PC-3 (cell line): ENCODE results near the gene RNASET2. TPM values are rescaled to one million over a fixed set of nuclear protein-coding genes. Genes with fewer than 3 reads are reported as not detected.

Experiments
- ATAC-seq: fragments of 200-7000 bp; cut with Tn5 transposase; 2 replicates; pipeline ENCODE4 v1.9.1; 2020; ENCODE audit warnings: mild to moderate bottlenecking, moderate library complexity
- BruUV-seq: library from RNA; stranded (reverse); fragments of 400-500 nt; replicated peaks from 2 replicates; lab custom pipeline; 2021; lab: Mats Ljungman, UMichigan
- CTCF ChIA-PET: fragments of 300-600 bp; sonication (Branson Sonifier 250); formaldehyde crosslinking; loops from one replicate; lab custom pipeline; 2022; ENCODE audit warnings: antibody characterized with exemption; lab: Charles Lee
- POLR2A ChIA-PET: fragments of 300-600 bp; sonication (Branson Sonifier 250); formaldehyde crosslinking; loops from one replicate; lab custom pipeline; 2022; ENCODE audit warnings: antibody characterized with exemption; ENCODE audit not compliant: unreplicated experiment; lab: Charles Lee
- DNase-seq: peaks from one replicate; pipeline ENCODE4 v3.0.0-alpha.2; 2015
- H2AFZ ChIP-seq: fragments of 300-600 bp; sonication (generic); 2 replicates; pipeline ENCODE4 v1.6.0; 2016; ENCODE audit warnings: antibody characterized with exemption, low read length
- H3F3A ChIP-seq: fragments of 300-600 bp; sonication (generic); one replicate; pipeline ENCODE4 v1.6.0; 2017; ENCODE audit warnings: antibody characterized with exemption, low read length, control low read depth, mild to moderate bottlenecking; ENCODE audit not compliant: unreplicated experiment
- H3K27ac ChIP-seq: fragments of 300-600 bp; sonication (generic); 2 replicates; pipeline ENCODE4 v1.5.1; 2016; ENCODE audit warnings: mild to moderate bottlenecking, low read length
- H3K27me3 ChIP-seq: fragments of 300-600 bp; sonication (generic); 2 replicates; pipeline ENCODE4 v1.6.1; 2016; ENCODE audit warnings: low read length, mixed read lengths
- H3K36me3 ChIP-seq: fragments of 300-600 bp; sonication (generic); 2 replicates; pipeline ENCODE4 v1.6.1; 2016; ENCODE audit warnings: low read depth, mixed run types, low read length, mixed read lengths
- H3K4me1 ChIP-seq: fragments of 300-600 bp; sonication (generic); 2 replicates; pipeline ENCODE4 v1.5.1; 2016; ENCODE audit warnings: low read length; ENCODE audit not compliant: insufficient read depth
- H3K4me2 ChIP-seq: fragments of 300-600 bp; sonication (generic); 2 replicates; pipeline ENCODE4 v1.6.0; 2016; ENCODE audit warnings: low read length
- H3K4me3 ChIP-seq: fragments of 300-600 bp; sonication (generic); 2 replicates; pipeline ENCODE4 v1.5.1; 2016; ENCODE audit warnings: mild to moderate bottlenecking, low read length, mixed read lengths
- H3K79me2 ChIP-seq: fragments of 300-600 bp; sonication (generic); 2 replicates; pipeline ENCODE4 v1.6.1; 2017; ENCODE audit warnings: low read length, mixed read lengths
- H3K9ac ChIP-seq: fragments of 300-600 bp; sonication (generic); 2 replicates; pipeline ENCODE4 v1.6.0; 2016; ENCODE audit warnings: mild to moderate bottlenecking, low read length
- H3K9me2 ChIP-seq: fragments of 300-600 bp; sonication (generic); replicated peaks from 2 replicates; pipeline ENCODE4 v1.6.1; 2016; ENCODE audit warnings: mixed run types, low read length, mixed read lengths
- H3K9me3 ChIP-seq: fragments of 300-600 bp; sonication (generic); 2 replicates; pipeline ENCODE4 v1.6.1; 2016; ENCODE audit warnings: low read length, mixed read lengths
- H4K20me1 ChIP-seq: fragments of 300-600 bp; sonication (generic); 2 replicates; pipeline ENCODE4 v1.6.1; 2016; ENCODE audit warnings: low read length, mixed read lengths
- CTCF ChIP-seq: fragments of 300-600 bp; sonication (generic); conservative IDR thresholded peaks from 2 replicates; pipeline ENCODE4 v1.5.1; 2017; ENCODE audit warnings: antibody characterized with exemption, low read depth, mild to moderate bottlenecking, low read length
- EZH2 ChIP-seq: fragments of 300-600 bp; sonication (generic); IDR thresholded peaks from one replicate; pipeline ENCODE4 v1.6.1; 2017; ENCODE audit warnings: antibody characterized with exemption, mild to moderate bottlenecking, low read length; ENCODE audit not compliant: unreplicated experiment
- EZH2phosphoT487 ChIP-seq: fragments of 300-600 bp; sonication (generic); IDR thresholded peaks from 2 replicates; pipeline ENCODE4 v1.6.1; 2018; ENCODE audit warnings: mild to moderate bottlenecking, antibody characterized with exemption, low read length, borderline replicate concordance
- intact Hi-C: fragments of 100-400 bp; cut with micrococcal nuclease; formaldehyde crosslinking; loops from 2 replicates; pipeline ENCODE4 v1.9.0; 2023
- total RNA-seq: library from RNA; depleted of rRNA; stranded (reverse); fragments of >200 nt; gene quantifications from 2 replicates; pipeline ENCODE4 v1.2.3, GENCODE V29; 2014

The RNASET2 gene
- total RNA-seq, 1 experiment from 2014 or later, result 51.8 TPM

DNA sequence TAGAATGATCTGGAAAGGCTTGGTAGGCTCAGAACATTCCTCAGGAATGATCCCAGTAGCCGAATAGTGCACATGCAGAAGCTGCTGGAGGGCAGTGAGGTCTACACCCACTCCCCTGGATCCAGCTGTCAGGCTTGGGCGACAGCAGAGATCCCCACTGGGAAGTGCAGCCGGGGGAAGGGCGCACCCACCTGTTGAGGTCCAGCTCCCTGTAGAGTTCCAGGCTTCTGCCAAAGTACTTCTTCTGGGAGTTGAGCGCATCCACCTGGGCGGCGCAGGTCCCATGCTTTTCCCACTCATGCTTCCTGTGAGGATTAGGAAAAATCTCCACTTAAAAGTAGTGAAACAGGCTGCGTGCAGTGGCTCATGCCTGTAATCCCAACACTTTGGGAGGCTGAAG, 17.6 kb downstream of the RNASET2 start:
- Histone ChIP-seq H3K27me3 (no peaks in the 10 kb centered on the region), H3K4me2 (no peak overlapping the region), H3K4me1 (peaks cover 31% of the 10 kb centered on the region), H3K79me2 (no peaks in the 10 kb centered on the region), H2AFZ (no peak overlapping the region), H3K36me3 (no peaks in the 10 kb centered on the region; the same call in 1 of the 2 replicates), H3F3A (no peaks in the 10 kb centered on the region), H3K9ac (no peak overlapping the region), H3K9me3 (no peaks in the 10 kb centered on the region), H3K9me2 (no peaks in the 10 kb centered on the region), H4K20me1 (no peaks in the 10 kb centered on the region), H3K4me3 (no peak overlapping the region), H3K27ac (no peak overlapping the region)
- ATAC-seq, result no peak
- no peak for TF ChIP-seq EZH2phosphoT487
- no peak for TF ChIP-seq EZH2
- no peak for TF ChIP-seq CTCF
- CTCF ChIA-PET, result no interaction called here
- no TSS peak for BruUV-seq
- intact Hi-C loops, result no loop called here
- DNase-seq, result no peak
- POLR2A ChIA-PET, result no interaction called here

DNA sequence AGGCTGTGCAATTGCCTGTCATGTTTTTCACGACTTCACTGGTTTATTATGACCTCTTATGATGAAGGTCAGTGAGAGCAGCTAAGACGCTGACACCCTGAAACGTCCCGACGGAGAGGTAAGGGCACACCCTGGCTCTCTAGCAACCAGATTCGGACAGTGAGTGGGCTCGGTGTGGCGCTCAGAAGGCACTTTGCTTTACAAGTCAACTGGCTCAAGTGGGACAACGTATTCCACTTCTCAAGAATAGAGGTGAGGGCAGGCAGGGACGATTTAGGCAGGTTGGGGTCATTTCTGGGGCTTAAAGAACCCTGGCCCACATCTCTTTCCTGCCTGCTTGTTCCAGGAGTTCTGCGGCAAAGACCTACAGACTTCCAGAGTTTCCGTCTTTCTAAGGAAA, 18.2 kb downstream of the RNASET2 start:
- BruUV-seq, result no TSS peak
- H3K9me3 ChIP-seq, result no peaks in the 10 kb centered on the region
- TF ChIP-seq EZH2, result no peak
- no peak for TF ChIP-seq CTCF
- TF ChIP-seq EZH2phosphoT487, result no peak
- DNase-seq (no peak), ATAC-seq (no peak)
- no peak overlapping the region for H3K9ac ChIP-seq
- no peak overlapping the region for H3K4me3 ChIP-seq
- intact Hi-C loops, result no loop called here
- H3K4me2 ChIP-seq, result no peak overlapping the region
- POLR2A ChIA-PET, result interaction anchor here (0.7 kb wide), 1 partner anchor 312 kb away, joined by 8 read pairs; no protein-coding TSS in a partner anchor
- H3K79me2 ChIP-seq, result no peaks in the 10 kb centered on the region
- H3K27me3 ChIP-seq, result no peaks in the 10 kb centered on the region
- H3K27ac ChIP-seq, result no peak overlapping the region
- no peaks in the 10 kb centered on the region for H4K20me1 ChIP-seq
- H3K4me1 ChIP-seq, result peaks cover 32% of the 10 kb centered on the region
- no peaks in the 10 kb centered on the region for H3K9me2 ChIP-seq
- H3F3A ChIP-seq, result no peaks in the 10 kb centered on the region
- H3K36me3 ChIP-seq, result no peaks in the 10 kb centered on the region; the same call in 1 of the 2 replicates
- CTCF ChIA-PET, result no interaction called here
- H2AFZ ChIP-seq, result no peak overlapping the region

- POLR2A ChIA-PET, result interaction anchor here (0.7 kb wide), 1 partner anchor 312 kb away, joined by 8 read pairs; no protein-coding TSS in a partner anchor
- Histone ChIP-seq H3K4me1 (peaks cover 36% of the 10 kb centered on the region), H3K9me2 (no peaks in the 10 kb centered on the region), H3K4me2 (no peak overlapping the region), H3K27me3 (no peaks in the 10 kb centered on the region), H3K9me3 (no peaks in the 10 kb centered on the region), H2AFZ (no peak overlapping the region), H3K36me3 (no peaks in the 10 kb centered on the region; the same call in 1 of the 2 replicates), H3K27ac (no peak overlapping the region), H4K20me1 (no peaks in the 10 kb centered on the region), H3K79me2 (no peaks in the 10 kb centered on the region), H3F3A (no peaks in the 10 kb centered on the region), H3K9ac (no peak overlapping the region), H3K4me3 (no peak overlapping the region)
- BruUV-seq, result no TSS peak
- intact Hi-C loops, result no loop called here
- CTCF ChIA-PET, result interaction anchor here (0.6 kb wide), 1 partner anchor 199 kb away, joined by 4 read pairs; no protein-coding TSS in a partner anchor
- TF ChIP-seq EZH2 (no peak), EZH2phosphoT487 (no peak), CTCF (no peak)
- DNase-seq (no peak), ATAC-seq (no peak)
Observed at GRCh38 chr6:166937746-166938145, 18.6 kb downstream of the RNASET2 start.
